ENCODE results near the gene PROX1.

- TF ChIP-seq CTCF (IDR thresholded peaks at IDR 0.05; ENCODE audit: insufficient read depth, low read length) = no peak
- TF ChIP-seq REST (IDR thresholded peaks at IDR 0.05; ENCODE audit: insufficient replicate concordance, low read depth) = no peak
- TF ChIP-seq POLR2AphosphoS5 (IDR thresholded peaks at IDR 0.05; ENCODE audit: low read depth) = no peak
These were observed 17.7 kb upstream of the PROX1 start for GRCh38 chr1:213969958-213970555.
